ENCODE results near the gene MISP.

- TF ChIP-seq ZNF384 (IDR thresholded peaks at IDR 0.05) (no peak), SP1 (IDR thresholded peaks at IDR 0.05) (no peak), FOXK2 (IDR thresholded peaks at IDR 0.05) (no peak), PKNOX1 (IDR thresholded peaks at IDR 0.05) (no peak), SUZ12 (IDR thresholded peaks at IDR 0.05) (no peak), LEF1 (IDR thresholded peaks at IDR 0.05; ENCODE audit: borderline replicate concordance) (no peak), L3MBTL2 (conservative IDR thresholded peaks at IDR 0.05) (no peak), BHLHE40 (IDR thresholded peaks at IDR 0.05; ENCODE audit: borderline replicate concordance) (no peak)
Measured at GRCh38 chr19:784541-784940, 33.6 kb downstream of the MISP start.

Measured in HEK293T (cell line).